Kidney (tissue), 2 donors: Measurements from ENCODE around the gene TRIM49D2. TPM values are rescaled to one million over a fixed set of nuclear protein-coding genes. Genes with fewer than 3 reads are reported as not detected.

Experiments used
- polyA plus RNA-seq: library from polyadenylated mRNA; stranded (reverse); fragments of 350-450 nt; fragmentation: Illumina TruSeq; extraction: RNeasy Lipid Tissue Mini Kit (QIAGEN cat#74804); gene quantifications from one replicate; pipeline ENCODE4 v1.2.3, GENCODE V29; 2014; ENCODE audit warnings: low read depth, low replicate concordance; ENCODE audit not compliant: insufficient read depth
- total RNA-seq: library from RNA; stranded (reverse); fragmentation: NEBNext Ultra II Directional; extraction: Animal tissue kit (Norgen Biotek cat#: 25700); gene quantifications from one replicate; pipeline ENCODE4 v1.2.1, GENCODE V29; 2021
- donor health status: DM: yes; HTN: yes; CAD: no.

Gene TRIM49D2
- total and polyA plus RNA-seq, 2 donors from 2014 or later = not detected

Other genes starting within 250 kb of the TRIM49D2 start
- not detected for gene TRIM77, start 213.8 kb upstream of the TRIM49D2 start, total RNA-seq
- not detected for gene TRIM77, start 213.8 kb upstream of the TRIM49D2 start, polyA plus RNA-seq
- gene TRIM49, start 115.5 kb upstream of the TRIM49D2 start, total RNA-seq = not detected
- gene TRIM49, start 115.5 kb upstream of the TRIM49D2 start, polyA plus RNA-seq = not detected
- not detected for gene TRIM64B, start 45.6 kb upstream of the TRIM49D2 start, total RNA-seq
- gene TRIM64B, start 45.6 kb upstream of the TRIM49D2 start, polyA plus RNA-seq = not detected
- gene TRIM49D1, start 1.8 kb upstream of the TRIM49D2 start, total RNA-seq = not detected
- not detected for gene TRIM49D1, start 1.8 kb upstream of the TRIM49D2 start, polyA plus RNA-seq
- not detected for gene TRIM64, start 42.0 kb downstream of the TRIM49D2 start, total RNA-seq
- gene TRIM64, start 42.0 kb downstream of the TRIM49D2 start, polyA plus RNA-seq = not detected
- not detected for gene TRIM49C, start 107.0 kb downstream of the TRIM49D2 start, total RNA-seq
- not detected for gene TRIM49C, start 107.0 kb downstream of the TRIM49D2 start, polyA plus RNA-seq
- gene UBTFL1, start 161.9 kb downstream of the TRIM49D2 start, total RNA-seq = not detected
- not detected for gene UBTFL1, start 161.9 kb downstream of the TRIM49D2 start, polyA plus RNA-seq
- 2.0 TPM for gene NAALAD2, start 210.6 kb downstream of the TRIM49D2 start, total RNA-seq
- 1.5 TPM for gene NAALAD2, start 210.6 kb downstream of the TRIM49D2 start, polyA plus RNA-seq